Measurements from ENCODE around the gene VSTM5. TPM values are rescaled to one million over a fixed set of nuclear protein-coding genes. Genes with fewer than 3 reads are reported as not detected.

The VSTM5 gene
- polyA plus RNA-seq, 1 donor (not counting 4 experiments of a cell fraction or from before 2014, with no cell fraction given) = 0.13 TPM

GRCh38 chr11:93843906-93844305 is 6.5 kb downstream of the VSTM5 start:
- no peaks in the 10 kb centered on the region for H4K20me1 ChIP-seq (ENCODE audit: control insufficient read depth, extremely low read depth, insufficient read depth, low read length)
- no peak for TF ChIP-seq CTCF (optimal IDR thresholded peaks at IDR 0.05 in 1 of 3, IDR thresholded peaks at IDR 0.05 in 1 of 3, conservative IDR thresholded peaks at IDR 0.05 in 1 of 3; ENCODE audit: extremely low read depth in 1 of 3, insufficient read depth in 2 of 3, low read length in 3 of 3)
- TF ChIP-seq EZH2 (IDR thresholded peaks at IDR 0.05; ENCODE audit: low read length) = no peak
- H3K36me3 ChIP-seq (ENCODE audit: control insufficient read depth in 2 of 2, extremely low read depth in 1 of 2, insufficient read depth in 2 of 2, low read length in 2 of 2) = no peaks in the 10 kb centered on the region
- FAIRE-seq = no peak
- H3K27ac ChIP-seq (ENCODE audit: control insufficient read depth, insufficient read depth, low read length) = no peak overlapping the region
- H3K4me1 ChIP-seq (ENCODE audit: control insufficient read depth, extremely low read depth, insufficient read depth, low read length) = peaks cover 23% of the 10 kb centered on the region
- no peaks in the 10 kb centered on the region for H3K79me2 ChIP-seq (ENCODE audit: control insufficient read depth, insufficient read depth, low read length)
- no peak overlapping the region for H3K4me2 ChIP-seq (ENCODE audit: control insufficient read depth, extremely low read depth, insufficient read depth, low read depth, low read length)
- dilution Hi-C loops (cut with MboI; ENCODE audit: extremely low pct_ligation_motif_present, low sequenced_read_pairs) = no loop called here
- H3K27me3 ChIP-seq (ENCODE audit: control insufficient read depth, extremely low read depth, insufficient read depth, low read length) = no peaks in the 10 kb centered on the region
- H3K9ac ChIP-seq (ENCODE audit: control insufficient read depth, extremely low read depth, insufficient read depth, low read length) = no peak overlapping the region
- no peak overlapping the region for H2AFZ ChIP-seq (ENCODE audit: control insufficient read depth, low read length)
- no peaks in the 10 kb centered on the region for H3K9me1 ChIP-seq (ENCODE audit: control insufficient read depth, extremely low read depth, insufficient read depth, low read length)
- no peaks in the 10 kb centered on the region for H3K9me3 ChIP-seq (ENCODE audit: control insufficient read depth, low read depth, low read length)
- no peak overlapping the region for H3K4me3 ChIP-seq (ENCODE audit: control insufficient read depth in 2 of 3, extremely low read depth in 1 of 3, insufficient read depth in 2 of 3, low read depth in 1 of 3, low read length in 3 of 3)
- DNase-seq (ENCODE audit: low read depth, low spot score) = no peak

- H3K27ac ChIP-seq (ENCODE audit: control insufficient read depth, insufficient read depth, low read length) = no peak overlapping the region
- DNase-seq (ENCODE audit: low read depth, low spot score) = peak; percentile 41
- H3K27me3 ChIP-seq (ENCODE audit: control insufficient read depth, extremely low read depth, insufficient read depth, low read length) = no peaks in the 10 kb centered on the region
- dilution Hi-C loops (cut with MboI; ENCODE audit: extremely low pct_ligation_motif_present, low sequenced_read_pairs) = no loop called here
- peaks cover 23% of the 10 kb centered on the region for H3K4me1 ChIP-seq (ENCODE audit: control insufficient read depth, extremely low read depth, insufficient read depth, low read length)
- no peak overlapping the region for H3K4me3 ChIP-seq (ENCODE audit: control insufficient read depth in 2 of 3, extremely low read depth in 1 of 3, insufficient read depth in 2 of 3, low read depth in 1 of 3, low read length in 3 of 3)
- H3K9ac ChIP-seq (ENCODE audit: control insufficient read depth, extremely low read depth, insufficient read depth, low read length) = no peak overlapping the region
- no peak overlapping the region for H3K4me2 ChIP-seq (ENCODE audit: control insufficient read depth, extremely low read depth, insufficient read depth, low read depth, low read length)
- no peaks in the 10 kb centered on the region for H3K79me2 ChIP-seq (ENCODE audit: control insufficient read depth, insufficient read depth, low read length)
- no peaks in the 10 kb centered on the region for H3K36me3 ChIP-seq (ENCODE audit: control insufficient read depth in 2 of 2, extremely low read depth in 1 of 2, insufficient read depth in 2 of 2, low read length in 2 of 2)
- H2AFZ ChIP-seq (ENCODE audit: control insufficient read depth, low read length) = no peak overlapping the region
- FAIRE-seq = peak; percentile 93
- no peaks in the 10 kb centered on the region for H3K9me3 ChIP-seq (ENCODE audit: control insufficient read depth, low read depth, low read length)
- no peaks in the 10 kb centered on the region for H4K20me1 ChIP-seq (ENCODE audit: control insufficient read depth, extremely low read depth, insufficient read depth, low read length)
- H3K9me1 ChIP-seq (ENCODE audit: control insufficient read depth, extremely low read depth, insufficient read depth, low read length) = no peaks in the 10 kb centered on the region
- TF ChIP-seq EZH2 (IDR thresholded peaks at IDR 0.05; ENCODE audit: low read length) (no peak), CTCF (optimal IDR thresholded peaks at IDR 0.05 in 1 of 3, IDR thresholded peaks at IDR 0.05 in 1 of 3, conservative IDR thresholded peaks at IDR 0.05 in 1 of 3; ENCODE audit: extremely low read depth in 1 of 3, insufficient read depth in 2 of 3, low read length in 3 of 3) (no peak)
Measured at GRCh38 chr11:93842461-93842860, 8.0 kb downstream of the VSTM5 start.
